Left cardiac atrium (tissue), 4 donors: ENCODE measurements around the gene NTRK2. TPM values are rescaled to one million over a fixed set of nuclear protein-coding genes. Genes with fewer than 3 reads are reported as not detected.
A peak's percentile ranks its signal among the peaks of the same experiment; 100 is the strongest.

Source experiments
- ATAC-seq, 2 donors: fragments of 200-7000 bp; cut with Tn5 transposase; one replicate each; pipeline ENCODE4 v1.9.1; 2020; ENCODE audit warnings: mild to moderate bottlenecking in 2 of 2, moderate library complexity in 2 of 2
- DNase-seq: peaks from one replicate; pipeline ENCODE4 v3.0.0-alpha.2; 2020
- intact Hi-C, 2 donors: fragments of 100-400 bp; cut with DNase I; formaldehyde crosslinking; loops; one replicate each; pipeline versions ENCODE4 v1.14.1 to v1.15.1; 2022 to 2023
- total RNA-seq, 2 donors: library from RNA; stranded (reverse); fragmentation: NEBNext Ultra II Directional; extraction: Animal tissue kit (Norgen Biotek cat#: 25700); gene quantifications; one replicate each; pipeline ENCODE4 v1.2.1, GENCODE V29; 2021
- donor health status: DM: no; HTN: yes; CAD: no.
- donor health status: DM: no; HTN: yes; CAD: no; lungs with severe emphysema.
- donor health status: DM: yes; HTN: yes; CAD: no.
- donor health status: Dilated cardiomyopathy.

NTRK2 gene
- total RNA-seq, 2 donors from 2014 or later: 20.6 to 38.2 TPM

DNA sequence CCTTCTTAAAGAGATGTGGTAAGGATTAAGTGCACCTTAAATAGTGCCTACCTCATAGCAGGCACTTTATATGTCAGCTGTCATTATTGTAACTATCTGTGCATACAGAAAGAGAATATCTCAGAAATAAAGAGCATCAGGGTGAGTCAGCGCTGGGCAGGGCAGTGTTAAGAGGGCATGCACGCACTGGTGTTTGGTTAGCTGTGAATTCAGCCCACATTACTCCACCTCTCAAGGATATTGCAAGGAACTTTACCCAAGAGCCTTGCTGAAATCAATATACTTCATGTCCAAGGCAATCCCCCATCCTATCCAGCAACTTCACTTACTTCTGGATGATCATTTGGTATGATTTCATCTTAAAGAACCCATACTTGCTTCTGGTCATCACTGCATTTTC, 300.9 kb downstream of the NTRK2 start:
- DNase-seq (no peak), ATAC-seq (peak; percentile 56 to 64)
- intact Hi-C loops: no loop called here

DNA sequence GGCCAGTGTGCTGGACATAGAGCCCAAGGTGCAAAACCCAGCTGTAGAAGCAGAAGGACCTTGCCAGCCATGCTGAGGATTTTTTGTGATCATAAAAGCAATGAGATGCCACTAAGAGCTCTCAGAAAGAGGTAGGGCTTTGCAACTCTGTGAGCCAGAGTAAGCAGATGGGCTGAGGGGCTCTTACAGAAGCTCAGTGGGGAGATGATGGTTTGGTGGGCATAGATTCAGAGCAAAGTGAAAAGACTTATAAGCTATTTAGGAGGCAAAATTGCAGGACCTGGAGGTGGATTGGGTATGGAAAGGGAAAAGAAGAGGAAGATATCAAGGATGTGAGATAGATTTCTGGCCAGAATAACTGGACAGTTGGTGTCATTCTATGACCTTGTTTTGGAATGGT, 302.0 kb downstream of the NTRK2 start:
- intact Hi-C loops: no loop called here
- DNase-seq (no peak), ATAC-seq (no peak)

DNA sequence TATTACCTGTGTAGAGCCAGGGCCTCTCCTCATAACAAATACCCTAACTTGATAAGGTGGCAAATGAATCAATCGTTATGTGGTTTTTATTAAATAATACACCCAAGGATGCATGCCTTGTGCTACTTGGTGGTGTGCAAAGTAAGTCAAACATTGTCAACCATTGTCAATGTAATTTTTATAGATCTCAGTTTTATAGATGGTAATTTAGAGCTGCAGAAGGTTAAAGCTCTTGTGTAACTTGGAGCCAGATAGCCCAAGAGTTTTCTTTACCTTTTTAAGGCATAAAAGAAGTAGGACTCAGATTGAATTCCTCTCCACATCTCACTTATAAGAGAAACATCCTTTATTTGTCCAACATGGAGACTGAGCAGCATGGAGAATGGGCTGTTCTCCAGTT, 304.7 kb downstream of the NTRK2 start:
- ATAC-seq: no peak
- intact Hi-C loops: no loop called here
- DNase-seq: no peak

DNA sequence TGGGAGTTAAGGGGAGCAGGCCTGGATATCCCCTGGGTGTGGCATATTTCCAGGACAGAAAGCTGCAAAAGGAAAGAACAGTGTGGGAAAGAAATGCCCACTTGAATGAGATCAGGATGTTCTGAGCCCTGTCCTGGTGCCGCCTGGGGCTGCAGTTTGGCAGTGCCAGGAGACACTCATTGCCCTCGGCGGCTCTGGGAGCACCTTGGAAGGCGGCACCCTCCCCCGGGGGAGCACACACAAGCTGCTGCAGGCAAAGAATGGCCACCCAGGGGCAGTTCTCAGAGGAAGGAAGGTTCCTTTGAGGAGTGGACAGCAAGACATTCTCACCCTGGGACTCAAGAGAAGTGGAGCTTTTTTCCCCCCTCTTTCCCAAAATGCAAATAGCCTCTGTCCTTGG, 305.3 kb downstream of the NTRK2 start:
- no peak for DNase-seq
- ATAC-seq: no peak
- intact Hi-C loops: no loop called here

DNA sequence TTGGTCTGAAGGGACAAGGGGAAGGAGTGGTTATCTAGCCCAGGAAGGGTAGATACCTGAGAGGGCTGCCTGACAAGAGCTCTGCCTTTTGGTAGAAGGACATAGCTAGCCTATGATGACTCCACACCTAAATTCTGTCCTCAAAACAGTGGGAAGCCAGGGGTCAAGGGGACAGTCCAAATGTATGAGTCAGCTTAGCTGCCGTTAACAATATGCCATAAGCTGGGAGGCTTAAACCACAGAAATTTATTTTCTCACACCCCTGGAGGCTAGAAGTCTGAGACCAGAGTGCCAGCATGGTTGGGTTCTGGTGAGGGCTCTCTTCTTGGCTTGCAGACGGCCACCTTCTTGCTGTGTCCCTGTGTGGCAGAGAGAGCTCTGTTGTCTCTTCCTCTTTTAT, 306.4 kb downstream of the NTRK2 start:
- ATAC-seq (no peak), DNase-seq (no peak)
- intact Hi-C loops: no loop called here

DNA sequence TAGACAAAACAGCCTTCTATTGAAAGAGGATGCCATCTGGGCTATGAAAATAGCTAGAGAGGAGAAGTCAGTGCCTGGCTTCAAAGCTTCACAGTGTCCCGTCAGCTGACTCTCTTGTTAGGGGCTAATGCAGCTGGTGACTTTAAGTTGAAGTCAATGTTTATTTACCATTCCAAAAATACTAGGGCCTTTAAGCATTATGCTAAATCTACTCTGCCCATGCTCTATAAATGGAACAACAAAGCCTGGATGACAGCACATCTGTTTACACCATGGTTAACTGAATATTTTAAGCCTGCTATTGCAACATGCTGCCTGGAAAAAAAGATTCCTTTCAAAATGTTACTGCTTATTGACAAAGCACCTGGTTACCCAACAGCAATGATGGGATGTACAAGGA, 309.1 kb downstream of the NTRK2 start:
- intact Hi-C loops: no loop called here
- no peak for ATAC-seq

DNA sequence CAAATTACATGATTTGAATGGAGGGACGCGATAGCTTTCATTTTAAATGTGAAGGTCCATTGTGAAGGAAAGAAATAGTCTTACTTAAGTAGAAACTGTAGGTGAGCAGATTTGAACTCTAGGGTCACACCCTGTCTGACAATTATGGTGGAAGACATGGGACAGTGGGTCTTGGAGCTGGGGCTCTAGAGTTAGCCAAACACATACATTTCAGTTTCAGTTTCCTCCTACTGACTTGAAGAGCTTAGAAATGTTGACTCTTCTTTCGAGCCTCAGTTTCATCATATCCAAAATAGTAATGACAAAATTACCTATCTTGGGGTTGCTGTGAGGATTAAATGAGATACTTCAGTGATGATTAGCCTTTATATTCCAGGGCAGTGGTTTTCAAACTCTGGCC, 314.2 kb downstream of the NTRK2 start:
- intact Hi-C loops: no loop called here
- DNase-seq (no peak), ATAC-seq (no peak)

More for the DNA sequence above, 309.1 kb downstream of the NTRK2 start:
- no peak for DNase-seq

DNA sequence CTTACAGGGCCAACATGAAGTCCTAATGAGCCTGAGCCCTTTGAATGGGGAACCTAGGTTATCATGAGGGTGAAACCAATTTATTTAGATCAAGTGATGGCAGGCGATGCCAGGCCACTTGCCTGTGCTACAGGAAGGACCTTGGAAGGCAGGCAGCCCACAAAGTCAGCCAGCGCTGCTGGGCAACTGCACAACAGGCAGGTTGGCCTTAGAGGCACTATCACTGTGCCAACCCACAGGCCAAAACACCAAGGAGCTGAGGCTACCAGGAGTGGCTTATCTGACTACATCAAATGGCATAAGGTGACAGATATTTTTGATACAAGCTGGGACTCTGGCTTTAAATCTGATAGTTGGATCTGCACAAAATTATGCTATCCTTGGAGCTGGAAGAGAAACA, 319.1 kb downstream of the NTRK2 start:
- no peak for DNase-seq
- intact Hi-C loops: no loop called here
- no peak for ATAC-seq

DNA sequence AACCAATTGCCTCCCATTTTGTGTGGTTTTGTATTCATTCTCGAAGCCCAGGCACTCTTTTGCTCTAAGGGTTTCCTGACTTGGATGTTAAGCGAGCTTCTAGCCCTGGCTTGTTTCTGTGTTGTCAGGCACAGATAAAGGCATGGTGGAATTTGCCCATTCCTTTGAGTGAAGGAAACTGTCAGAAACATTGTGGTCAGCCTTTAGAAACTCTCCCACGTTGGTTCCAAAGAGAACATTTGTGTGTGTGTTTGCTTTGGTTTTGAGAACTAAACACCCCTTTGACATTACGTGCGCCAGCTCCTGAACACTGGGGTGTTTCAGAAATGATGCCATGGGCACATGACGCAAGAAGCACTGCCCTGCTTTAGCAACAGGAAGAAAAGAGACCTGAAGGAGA, 320.9 kb downstream of the NTRK2 start:
- intact Hi-C loops: no loop called here
- ATAC-seq: no peak
- DNase-seq: no peak

DNA sequence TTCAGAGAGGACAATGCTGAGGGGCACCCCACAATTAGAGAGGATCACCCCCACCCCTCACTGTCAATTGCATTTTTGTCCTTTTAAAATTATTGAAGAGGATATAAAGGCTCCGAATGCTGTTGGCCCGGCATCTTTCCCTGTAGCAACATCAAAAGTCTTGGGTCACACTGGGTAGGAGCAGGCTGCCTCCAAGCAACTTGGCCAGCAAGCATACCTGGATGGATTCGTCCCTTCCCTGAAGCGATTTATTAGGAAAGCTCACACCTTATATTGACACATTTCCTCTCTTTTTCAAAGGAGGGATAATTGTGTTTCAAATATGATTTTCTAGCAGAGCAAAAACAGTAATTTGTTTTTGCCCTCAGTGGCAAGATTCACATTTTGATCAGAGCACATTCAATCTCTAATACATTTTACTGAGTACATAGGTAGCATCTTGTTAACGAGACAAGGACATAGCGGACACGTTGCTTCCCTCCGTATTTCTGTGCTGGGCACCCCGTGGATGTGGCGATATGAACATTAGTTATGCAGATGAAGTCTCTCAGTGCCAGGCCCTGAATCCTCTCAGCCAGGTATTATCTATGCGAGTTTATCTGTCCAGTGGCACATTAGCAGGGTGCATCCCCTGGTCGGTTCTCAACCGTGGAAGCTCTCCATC, 321.5 kb downstream of the NTRK2 start:
- ATAC-seq (no peak), DNase-seq (no peak)
- intact Hi-C loops: no loop called here

DNA sequence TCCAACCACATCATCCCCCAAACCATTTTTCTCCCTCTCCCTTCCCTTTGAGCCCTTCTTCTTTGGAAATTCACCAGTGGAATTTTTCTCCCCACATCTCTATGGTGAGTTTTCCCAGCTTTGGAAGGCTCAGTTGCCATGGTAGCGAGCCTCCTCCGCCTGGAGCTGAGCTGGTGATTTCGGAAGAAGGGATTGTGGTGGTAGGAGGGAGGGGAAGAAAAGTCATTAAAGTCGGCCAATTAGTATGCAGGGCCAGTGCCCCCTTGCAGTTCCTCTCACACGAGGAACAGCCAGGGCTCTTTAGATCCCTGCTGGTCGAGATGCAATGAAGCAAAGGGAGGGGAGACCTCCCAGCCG, 322.0 kb downstream of the NTRK2 start:
- no peak for DNase-seq
- intact Hi-C loops: no loop called here
- no peak for ATAC-seq

DNA sequence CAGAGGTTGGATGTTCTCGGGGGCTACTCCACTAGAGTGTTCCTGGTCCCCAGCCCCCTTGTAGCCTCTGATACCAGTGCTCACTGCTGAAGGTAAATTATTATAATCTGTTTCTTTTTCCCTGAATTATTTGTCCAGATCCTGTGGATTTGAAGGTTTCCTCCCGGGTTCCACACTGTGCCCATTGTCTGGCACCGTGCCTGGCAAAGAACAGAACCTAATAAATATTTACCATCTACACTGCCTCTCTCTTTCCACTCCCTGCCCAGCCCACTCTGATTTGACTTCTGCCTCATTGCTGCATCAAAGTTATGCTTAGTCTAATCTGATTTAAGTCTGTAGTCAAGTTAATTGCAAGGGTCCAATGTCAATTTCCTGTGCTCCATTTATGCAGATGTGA, 322.9 kb downstream of the NTRK2 start:
- ATAC-seq (no peak), DNase-seq (no peak)
- intact Hi-C loops: no loop called here

DNA sequence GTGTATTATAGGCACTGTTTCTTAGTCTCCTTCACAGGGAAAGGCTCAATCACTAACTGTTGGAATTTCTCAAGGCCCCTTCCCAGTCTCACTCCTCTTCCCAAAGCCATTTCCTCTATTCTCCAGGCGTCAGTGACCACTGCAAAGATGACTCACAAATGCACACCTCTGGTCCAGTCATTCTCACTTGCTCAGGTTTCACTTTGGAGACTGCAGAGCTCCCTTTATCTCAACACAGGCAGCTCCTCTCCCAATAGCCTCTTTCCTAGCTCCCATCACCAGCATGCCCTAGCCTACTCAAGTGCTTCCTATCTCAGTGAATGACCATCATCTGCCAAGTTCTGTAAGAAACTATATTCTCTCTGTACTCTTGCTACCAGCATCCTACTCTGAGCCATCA, 323.6 kb downstream of the NTRK2 start:
- DNase-seq (no peak), ATAC-seq (peak in 1 of 2 donors; percentile 74)
- intact Hi-C loops: no loop called here

DNA sequence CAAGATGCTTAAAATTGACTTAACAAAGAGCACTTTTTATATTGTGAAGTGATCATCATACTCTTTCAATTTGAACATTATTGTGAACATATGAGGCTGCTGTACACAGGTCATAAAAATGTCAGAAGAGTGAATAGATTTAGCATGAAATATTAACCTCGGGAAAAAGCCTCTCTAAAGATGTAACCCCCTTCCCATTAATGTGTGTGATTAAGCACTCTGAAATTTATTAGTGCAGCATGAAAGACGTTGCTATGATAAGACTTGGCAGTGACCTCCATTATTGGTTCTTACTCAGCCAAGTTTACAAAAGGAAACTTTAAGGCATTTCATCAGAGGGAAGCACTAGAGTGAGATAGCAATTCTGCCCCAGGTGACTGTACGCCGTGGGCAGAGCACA, 326.5 kb downstream of the NTRK2 start:
- ATAC-seq (peak in 1 of 2 donors; percentile 41), DNase-seq (no peak)
- intact Hi-C loops: no loop called here

DNA sequence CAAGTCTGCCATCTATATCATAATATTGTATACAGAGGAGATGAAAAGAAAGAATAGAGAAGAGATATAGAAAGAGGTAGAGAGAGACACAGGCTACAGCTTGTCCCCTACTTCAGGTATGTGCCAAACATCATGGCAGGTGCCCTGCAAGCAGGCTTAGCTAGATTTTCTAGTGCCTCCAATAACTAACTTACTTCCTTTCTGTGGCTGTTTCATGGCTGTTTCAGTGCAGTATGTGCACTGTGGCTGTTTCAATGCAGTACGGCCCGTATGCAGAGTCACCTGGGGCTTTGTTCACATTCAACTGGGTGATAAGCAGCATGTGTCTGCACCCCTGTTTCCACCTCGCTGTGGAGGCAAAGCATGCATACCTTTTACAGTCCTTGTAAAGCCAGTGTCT, 327.2 kb downstream of the NTRK2 start:
- DNase-seq: no peak
- no peak for ATAC-seq
- intact Hi-C loops: no loop called here

DNA sequence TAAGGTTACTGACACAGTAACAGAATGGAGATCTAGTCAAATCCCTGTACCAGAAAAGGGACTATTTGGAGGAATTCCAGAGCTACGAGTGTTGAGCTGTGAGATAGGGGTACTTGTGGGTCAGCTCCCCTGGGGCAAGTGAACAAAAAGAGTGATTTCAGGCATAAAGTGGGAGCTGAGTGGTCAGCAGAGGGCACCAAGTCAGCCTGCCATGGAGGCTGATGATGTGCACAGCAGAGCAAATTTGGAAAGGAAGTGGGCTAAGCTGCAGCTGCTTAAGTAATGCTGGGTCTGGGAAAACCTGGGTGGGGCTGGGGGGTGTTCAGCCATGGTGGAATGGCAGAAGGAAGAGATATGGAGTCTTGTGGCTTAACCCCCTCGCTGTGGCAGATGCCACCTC, 327.9 kb downstream of the NTRK2 start:
- no peak for ATAC-seq
- DNase-seq: no peak
- intact Hi-C loops: no loop called here

DNA sequence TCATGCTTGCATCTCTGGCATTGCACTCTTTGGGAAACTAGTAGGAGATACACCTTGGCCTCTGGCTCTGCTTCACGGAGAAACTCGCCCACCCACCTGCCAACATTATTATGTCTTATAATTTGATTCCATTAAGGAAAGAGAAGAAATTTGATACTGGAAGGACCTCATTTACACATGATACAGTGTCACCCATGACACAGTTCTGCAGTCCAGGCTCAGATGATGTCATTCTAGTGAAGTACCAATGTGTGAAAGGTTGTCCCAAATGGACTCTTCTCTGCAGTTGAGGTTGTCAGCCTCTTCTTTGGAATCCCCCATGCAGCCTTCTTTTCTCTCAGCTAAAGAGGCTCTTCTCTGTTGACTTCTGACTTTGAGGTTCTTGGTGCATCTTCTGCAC, 329.1 kb downstream of the NTRK2 start:
- ATAC-seq (no peak), DNase-seq (no peak)
- intact Hi-C loops: no loop called here

DNA sequence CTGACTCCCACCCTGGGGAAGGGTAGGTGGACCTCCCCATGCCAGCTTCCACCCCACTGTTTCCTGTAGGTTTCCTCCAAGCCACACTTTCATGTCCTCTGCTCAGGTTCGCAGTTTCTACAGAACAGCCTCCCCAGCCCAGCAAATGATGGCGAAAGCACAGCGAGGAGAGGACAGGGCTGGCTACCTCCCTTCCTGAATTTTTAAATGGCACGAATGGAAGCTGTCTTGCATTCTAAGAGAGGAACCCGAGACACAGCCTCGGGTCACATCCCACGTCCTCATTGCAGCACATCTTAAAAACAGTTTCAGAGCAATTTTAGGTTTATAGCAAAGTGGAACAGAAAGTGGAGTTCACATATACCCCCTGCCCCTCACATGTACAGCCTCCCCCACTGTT, 330.3 kb downstream of the NTRK2 start:
- ATAC-seq: no peak
- intact Hi-C loops: no loop called here
- DNase-seq: no peak

DNA sequence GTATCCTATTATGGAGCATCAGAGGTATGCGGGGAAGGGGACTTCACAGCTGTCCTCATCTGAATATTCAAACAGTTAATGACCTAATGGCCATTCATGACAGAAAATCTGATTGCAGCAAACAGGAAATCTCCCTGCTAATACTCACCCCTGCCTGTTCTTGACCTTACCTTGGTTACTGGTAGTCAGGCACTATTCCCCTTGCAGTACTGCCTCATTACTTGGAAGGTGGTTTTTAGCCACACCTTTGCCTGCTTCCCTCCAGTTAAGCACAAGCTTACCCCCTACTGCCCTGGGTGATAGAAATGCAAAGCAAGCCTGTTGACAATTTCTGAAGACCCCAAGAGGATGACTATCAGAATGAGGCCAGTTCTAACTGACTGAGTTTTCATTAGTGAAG, 332.4 kb downstream of the NTRK2 start:
- no peak for DNase-seq
- intact Hi-C loops: no loop called here
- no peak for ATAC-seq

DNA sequence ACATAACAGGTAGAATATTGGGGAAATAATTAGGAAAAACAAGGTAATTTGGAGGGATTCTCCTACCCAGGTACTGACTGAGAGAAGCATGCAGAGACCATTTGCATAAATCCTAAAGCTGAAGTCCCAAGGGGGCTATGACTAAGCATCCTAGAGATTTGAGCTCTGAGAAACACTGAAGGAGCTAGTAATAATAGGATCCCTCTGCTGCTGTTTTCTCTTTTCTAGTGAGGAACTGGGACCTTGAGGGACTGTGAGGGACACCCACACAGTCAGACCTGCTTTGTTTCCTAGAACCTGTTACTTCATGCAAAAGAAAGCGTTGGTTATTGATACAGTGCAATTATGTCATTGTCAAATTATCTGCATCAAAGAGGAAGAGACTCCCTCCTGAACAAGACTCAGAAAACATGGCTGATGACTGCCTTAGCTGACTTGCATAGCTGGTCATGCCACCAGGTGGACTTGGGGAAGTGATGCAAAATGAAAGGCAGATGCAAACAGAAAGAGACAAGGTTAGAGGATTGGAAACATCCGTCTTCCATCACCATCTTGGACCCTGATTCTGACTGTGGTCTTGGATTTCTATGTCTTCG, 335.4 kb downstream of the NTRK2 start:
- intact Hi-C loops: no loop called here
- ATAC-seq (no peak), DNase-seq (no peak)

DNA sequence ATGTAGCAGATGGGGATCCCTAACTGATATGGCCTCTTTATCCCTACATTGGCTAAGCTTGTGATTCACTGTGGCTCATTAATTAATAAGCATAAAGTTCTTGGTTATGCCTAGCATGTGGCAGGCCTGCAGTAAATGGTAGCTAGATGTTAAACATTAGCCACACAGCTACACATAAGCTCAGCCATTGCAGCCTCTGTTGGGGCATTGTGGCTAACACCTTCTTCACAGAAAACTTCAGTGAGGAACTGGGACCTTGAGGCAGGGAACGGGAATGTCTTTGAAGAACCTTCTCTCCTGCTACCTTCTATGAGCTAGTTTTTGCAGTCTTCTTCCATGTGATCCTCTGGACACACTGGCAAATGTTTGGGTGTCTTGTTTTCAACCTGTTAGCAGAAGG, 338.2 kb downstream of the NTRK2 start:
- intact Hi-C loops: no loop called here
- DNase-seq (no peak), ATAC-seq (no peak)

DNA sequence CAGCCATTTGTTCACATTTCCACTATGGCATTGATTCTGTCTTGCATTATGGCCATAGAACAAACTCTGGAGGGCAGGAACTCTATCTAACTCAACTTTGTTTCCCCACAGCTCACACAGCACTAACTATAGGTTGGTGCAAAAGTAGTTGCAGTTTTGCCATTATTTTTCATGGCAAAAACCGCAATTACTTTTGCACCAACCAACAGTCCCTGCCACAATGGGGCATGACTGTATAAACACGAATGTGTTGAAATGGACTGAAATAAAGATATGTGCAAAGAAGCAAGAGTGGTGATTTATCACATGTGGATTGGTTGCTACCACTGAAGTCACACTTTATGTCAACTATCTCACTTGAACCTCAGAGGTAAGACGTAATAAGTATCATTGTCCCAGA, 338.7 kb downstream of the NTRK2 start:
- ATAC-seq: no peak
- intact Hi-C loops: no loop called here
- no peak for DNase-seq
